ENCODE measurements around the gene TRAPPC10. TPM values are rescaled to one million over a fixed set of nuclear protein-coding genes. Genes with fewer than 3 reads are reported as not detected.
A peak's percentile ranks its signal among the peaks of the same experiment; 100 is the strongest.

Gene TRAPPC10
- 10 to 100 TPM; 17.8 to 58.1 (median 32.4) TPM for total RNA-seq

- H3K27ac ChIP-seq, result peak within 1 kb of the TSS; percentile 91 to 99 (median 94)
- no peaks in the 10 kb centered on the region for H3K36me3 ChIP-seq
- H3K4me1 ChIP-seq, result peaks cover 0 to 53% (median 19%) of the 10 kb centered on the region in 3 donors
- H3K4me3 ChIP-seq, result peak within 1 kb of the TSS; percentile 91 to 97
- TF ChIP-seq EP300 (IDR thresholded peaks at IDR 0.05) (no peak), POLR2AphosphoS5 (IDR thresholded peaks at IDR 0.05) (peak; percentile 91), POLR2A (IDR thresholded peaks at IDR 0.05) (peak; percentile 93 to 95)
- no peaks in the 10 kb centered on the region for H3K27me3 ChIP-seq
- WGBS, 2 donors (ENCODE audit: low coverage in 1 of 2), result 0% methylated on average over 7 to 8 of the region's 107 CpGs
- no peaks in the 10 kb centered on the region for H3K9me3 ChIP-seq
- ATAC-seq, result peak; percentile 96
These were observed at the start of gene TRAPPC10 for GRCh38 chr21:44011579-44012473. Gene TRAPPC10, plus strand, starts transcription at chr21:44012309. Its CDS starts 185 bp downstream, at chr21:44012494.

GRCh38 chr21:43965911-43966585, 46.1 kb upstream of the TRAPPC10 start:
- WGBS, 2 donors (ENCODE audit: low coverage in 1 of 2), result 86 to 100% methylated on average over 1 to 12 of the region's 17 CpGs
- Histone ChIP-seq H3K27ac (no peak overlapping the region), H3K27me3 (no peaks in the 10 kb centered on the region), H3K9me3 (no peaks in the 10 kb centered on the region), H3K36me3 (peaks cover 0 to 75% of the 10 kb centered on the region in 2 donors), H3K4me1 (no peaks in the 10 kb centered on the region), H3K4me3 (no peak overlapping the region)
- no peak for ATAC-seq
- TF ChIP-seq CTCF (IDR thresholded peaks at IDR 0.05), result no peak
- TF ChIP-seq POLR2AphosphoS5 (IDR thresholded peaks at IDR 0.05), result no peak
- TF ChIP-seq EP300 (IDR thresholded peaks at IDR 0.05), result no peak
- no peak for TF ChIP-seq POLR2A (IDR thresholded peaks at IDR 0.05)

GRCh38 chr21:43966946-43967512, 45.1 kb upstream of the TRAPPC10 start:
- no peak overlapping the region for H3K27ac ChIP-seq
- 65 to 68% methylated on average over 3 to 5 of the region's 18 CpGs for WGBS, 2 donors (ENCODE audit: low coverage in 1 of 2)
- ATAC-seq, result no peak
- no peak overlapping the region for H3K4me3 ChIP-seq
- TF ChIP-seq POLR2A (IDR thresholded peaks at IDR 0.05), result no peak
- TF ChIP-seq POLR2AphosphoS5 (IDR thresholded peaks at IDR 0.05), result no peak
- no peak for TF ChIP-seq EP300 (IDR thresholded peaks at IDR 0.05)
- TF ChIP-seq CTCF (IDR thresholded peaks at IDR 0.05), result no peak
- H3K9me3 ChIP-seq, result no peaks in the 10 kb centered on the region
- no peaks in the 10 kb centered on the region for H3K27me3 ChIP-seq
- H3K36me3 ChIP-seq, result peaks cover 0 to 76% of the 10 kb centered on the region in 2 donors
- H3K4me1 ChIP-seq, result no peaks in the 10 kb centered on the region

- Histone ChIP-seq H3K4me1 (peaks cover 0 to under 1% (median 0%) of the 10 kb centered on the region in 3 donors), H3K9me3 (no peaks in the 10 kb centered on the region), H3K27ac (no peak overlapping the region), H3K27me3 (no peaks in the 10 kb centered on the region), H3K4me3 (no peak overlapping the region), H3K36me3 (peaks cover 0 to 85% of the 10 kb centered on the region in 2 donors)
- ATAC-seq, result no peak
- WGBS, 2 donors (ENCODE audit: low coverage in 1 of 2), result no CpG with 5 or more reads among the region's 15 CpGs
- TF ChIP-seq POLR2AphosphoS5 (IDR thresholded peaks at IDR 0.05) (no peak), POLR2A (IDR thresholded peaks at IDR 0.05) (no peak), EP300 (IDR thresholded peaks at IDR 0.05) (no peak), CTCF (IDR thresholded peaks at IDR 0.05) (no peak)
These were observed 44.1 kb upstream of the TRAPPC10 start for GRCh38 chr21:43967981-43968380.
